Nephron progenitor cell (in vitro differentiated cells): ENCODE data around the gene NSF.
A peak's percentile ranks its signal among the peaks of the same experiment; 100 is the strongest.
"Not testable (repeated sequence)": the region's sequence is repeated elsewhere in the genome, so short reads cannot be mapped to it uniquely, and the experiment has no call there.

ENCODE experiments used
- DNase-seq: peaks from one replicate; pipeline ENCODE4 v3.0.0; 2021
- H3K27ac Mint-ChIP-seq: 2 replicates; pipeline ENCODE4 v1.8.0; 2021; ENCODE audit warnings: mild to moderate bottlenecking, moderate library complexity, mixed read lengths
- H3K27me3 Mint-ChIP-seq: 2 replicates; pipeline ENCODE4 v1.8.0; 2021; ENCODE audit warnings: mild to moderate bottlenecking, low read depth, mixed read lengths; ENCODE audit not compliant: poor library complexity
- H3K36me3 Mint-ChIP-seq: 2 replicates; pipeline ENCODE4 v1.8.0; 2021; ENCODE audit warnings: low read depth, mixed read lengths
- H3K4me1 Mint-ChIP-seq: 2 replicates; pipeline ENCODE4 v1.8.0; 2021; ENCODE audit warnings: mixed read lengths
- H3K4me3 Mint-ChIP-seq: 2 replicates; pipeline ENCODE4 v1.8.0; 2021; ENCODE audit warnings: mild to moderate bottlenecking, moderate library complexity, mixed read lengths
- H3K9me3 Mint-ChIP-seq: 2 replicates; pipeline ENCODE4 v1.8.0; 2021; ENCODE audit warnings: mild to moderate bottlenecking, moderate library complexity, mixed read lengths
- CTCF ChIP-seq: fragments of 200-600 bp; sonication (generic); IDR thresholded peaks from 2 replicates; pipeline ENCODE4 v1.5.0; 2021; ENCODE audit warnings: antibody characterized with exemption

NSF gene

GRCh38 chr17:46788796-46789195 is 198.3 kb downstream of the NSF start:
- Mint-ChIP-seq H3K36me3 (no peaks in the 10 kb centered on the region), H3K9me3 (peaks cover 3% of the 10 kb centered on the region), H3K4me1 (peaks cover 18% of the 10 kb centered on the region), H3K27ac (peak overlapping the region; percentile 47), H3K27me3 (peaks cover 26% of the 10 kb centered on the region), H3K4me3 (no peak overlapping the region)
- no peak for TF ChIP-seq CTCF
- DNase-seq: no peak

- no peak for DNase-seq
- H3K4me3 Mint-ChIP-seq: no peak overlapping the region
- peaks cover 21% of the 10 kb centered on the region for H3K4me1 Mint-ChIP-seq
- peaks cover 29% of the 10 kb centered on the region for H3K27me3 Mint-ChIP-seq
- no peak for TF ChIP-seq CTCF
- peaks cover 3% of the 10 kb centered on the region for H3K9me3 Mint-ChIP-seq
- H3K36me3 Mint-ChIP-seq: no peaks in the 10 kb centered on the region
- H3K27ac Mint-ChIP-seq: no peak overlapping the region
These were observed 199.1 kb downstream of the NSF start for GRCh38 chr17:46789610-46790009.

GRCh38 chr17:46790216-46790615 is 199.7 kb downstream of the NSF start:
- Mint-ChIP-seq H3K36me3 (no peaks in the 10 kb centered on the region), H3K4me3 (no peak overlapping the region), H3K27ac (no peak overlapping the region), H3K27me3 (peaks cover 28% of the 10 kb centered on the region), H3K9me3 (peaks cover 3% of the 10 kb centered on the region), H3K4me1 (peaks cover 21% of the 10 kb centered on the region)
- DNase-seq: no peak
- TF ChIP-seq CTCF: no peak

- no peak overlapping the region for H3K4me3 Mint-ChIP-seq
- H3K36me3 Mint-ChIP-seq: no peaks in the 10 kb centered on the region
- no peak for TF ChIP-seq CTCF
- peaks cover 3% of the 10 kb centered on the region for H3K9me3 Mint-ChIP-seq
- H3K27me3 Mint-ChIP-seq: peaks cover 30% of the 10 kb centered on the region
- peaks cover 20% of the 10 kb centered on the region for H3K4me1 Mint-ChIP-seq
- no peak for DNase-seq
- H3K27ac Mint-ChIP-seq: no peak overlapping the region
These were observed 201.1 kb downstream of the NSF start for GRCh38 chr17:46791531-46791930.

GRCh38 chr17:46792071-46792470 is 201.6 kb downstream of the NSF start:
- Mint-ChIP-seq H3K27me3 (peaks cover 30% of the 10 kb centered on the region), H3K4me1 (peaks cover 20% of the 10 kb centered on the region), H3K36me3 (no peaks in the 10 kb centered on the region), H3K9me3 (peaks cover 3% of the 10 kb centered on the region), H3K27ac (no peak overlapping the region), H3K4me3 (no peak overlapping the region)
- no peak for DNase-seq
- no peak for TF ChIP-seq CTCF

- H3K27ac Mint-ChIP-seq, H3K9me3 Mint-ChIP-seq, H3K4me3 Mint-ChIP-seq, DNase-seq, H3K36me3 Mint-ChIP-seq: not testable (repeated sequence)
- peaks cover 30% of the 10 kb centered on the region for H3K27me3 Mint-ChIP-seq
- peaks cover 20% of the 10 kb centered on the region for H3K4me1 Mint-ChIP-seq
These were observed 202.6 kb downstream of the NSF start for GRCh38 chr17:46793023-46793422.
